ENCODE measurements around the gene CAMK2A.

Gene CAMK2A

GRCh38 chr5:150208187-150209098 is 81.1 kb downstream of the CAMK2A start:
- no peak for DNase-seq

GRCh38 chr5:150206779-150207115 is 82.8 kb downstream of the CAMK2A start:
- DNase-seq = no peak

GRCh38 chr5:150206098-150206778 is 83.3 kb downstream of the CAMK2A start:
- no peak for DNase-seq

GRCh38 chr5:150204590-150204960 is 85.0 kb downstream of the CAMK2A start:
- no peak for DNase-seq

- no peak for DNase-seq
These were observed 85.6 kb downstream of the CAMK2A start for GRCh38 chr5:150203832-150204589.

GRCh38 chr5:150202501-150202900 is 87.1 kb downstream of the CAMK2A start:
- no peak for DNase-seq

- no peak for DNase-seq
These were observed 92.1 kb downstream of the CAMK2A start for GRCh38 chr5:150197476-150197875.

GRCh38 chr5:150196986-150197385 is 92.6 kb downstream of the CAMK2A start:
- no peak for DNase-seq

GRCh38 chr5:150196514-150196913 is 93.1 kb downstream of the CAMK2A start:
- no peak for DNase-seq

- no peak for DNase-seq
These were observed 93.7 kb downstream of the CAMK2A start for GRCh38 chr5:150195736-150196485.

- no peak for DNase-seq
These were observed 97.1 kb downstream of the CAMK2A start for GRCh38 chr5:150192462-150192861.

GRCh38 chr5:150190987-150191386 is 98.6 kb downstream of the CAMK2A start:
- DNase-seq = no peak

GRCh38 chr5:150190503-150190979 is 99.0 kb downstream of the CAMK2A start:
- no peak for DNase-seq

- no peak for DNase-seq
These were observed 99.7 kb downstream of the CAMK2A start, which contains the start of gene SLC6A7 for GRCh38 chr5:150189728-150190502. TSS of gene SLC6A7 (plus strand) at chr5:150190062. CDS start at chr5:150190328, 266 bp downstream.

- no peak for DNase-seq
These were observed 100.2 kb downstream of the CAMK2A start for GRCh38 chr5:150189326-150189725.

GRCh38 chr5:150188146-150188842 is 101.3 kb downstream of the CAMK2A start:
- no peak for DNase-seq

- DNase-seq = no peak
These were observed 102.7 kb downstream of the CAMK2A start for GRCh38 chr5:150186897-150187296.

GRCh38 chr5:150186137-150186536 is 103.4 kb downstream of the CAMK2A start:
- no peak for DNase-seq

- DNase-seq = no peak
These were observed 104.3 kb downstream of the CAMK2A start for GRCh38 chr5:150184990-150185912.

- no peak for DNase-seq
These were observed 105.6 kb downstream of the CAMK2A start for GRCh38 chr5:150184006-150184405.
